B cell (primary cell): ENCODE results near the gene DNAJC10. TPM values are rescaled to one million over a fixed set of nuclear protein-coding genes. Genes with fewer than 3 reads are reported as not detected.

Source experiments
- ATAC-seq: fragments of 200-7000 bp; cut with Tn5 transposase; one replicate; pipeline ENCODE4 v1.10.0; 2021; ENCODE audit warnings: low read depth, mild to moderate bottlenecking, moderate number of reproducible peaks, moderate library complexity
- CTCF ChIA-PET: fragments of 350-600 bp; sonication (Branson Sonifier 250); formaldehyde crosslinking; loops from one replicate; lab custom pipeline; 2021; ENCODE audit warnings: antibody characterized with exemption, inconsistent platforms; lab: Charles Lee
- POLR2A ChIA-PET: fragments of 350-600 bp; sonication (Branson Sonifier 250); formaldehyde crosslinking; loops from one replicate; lab custom pipeline; 2021; ENCODE audit warnings: antibody characterized with exemption; lab: Charles Lee
- DNase-seq: peaks from one replicate; pipeline ENCODE4 v3.0.0; 2013
- H2AFZ ChIP-seq: 2 replicates; pipeline ENCODE4 v1.6.1; 2012; ENCODE audit warnings: mild to moderate bottlenecking, low read depth, low read length; ENCODE audit not compliant: insufficient read depth, poor library complexity, severe bottlenecking
- H3K27ac ChIP-seq, 2 donors: 1 replicate in 1 of 2; 2 replicates in 1 of 2; pipeline ENCODE4 v1.5.1; 2012 to 2013; ENCODE audit warnings: low read length in 2 of 2, mild to moderate bottlenecking in 2 of 2, moderate library complexity in 1 of 2
- H3K27me3 ChIP-seq, 4 experiments: fragments of 200-600 bp in 1 of 4; sonication (generic) in 1 of 4; replicated peaks in 1 of 4; 1 replicate in 2 of 4; 2 replicates in 2 of 4; pipeline versions ENCODE4 v1.6.1 to v1.7.0; 2013 to 2016; ENCODE audit warnings: low read length in 3 of 4, mild to moderate bottlenecking in 2 of 4, mixed read lengths in 1 of 4, moderate library complexity in 1 of 4; ENCODE audit not compliant: insufficient read depth in 4 of 4, control insufficient read depth in 3 of 4; ENCODE audit errors: control extremely low read depth in 1 of 4
- H3K36me3 ChIP-seq, 2 experiments: replicated peaks in 1 of 2; 1 replicate in 1 of 2; 2 replicates in 1 of 2; pipeline versions ENCODE4 v1.6.1 to v1.7.1; 2013; ENCODE audit warnings: low read length in 1 of 2; ENCODE audit not compliant: insufficient read depth in 2 of 2, control insufficient read depth in 1 of 2; ENCODE audit errors: control extremely low read depth in 1 of 2, extremely low read depth in 1 of 2
- H3K4me1 ChIP-seq, 2 donors: fragments of 200-600 bp in 1 of 2; sonication (generic) in 1 of 2; 1 replicate in 1 of 2; 2 replicates in 1 of 2; pipeline versions ENCODE4 v1.5.1 to v1.6.1; 2013 to 2017; ENCODE audit warnings: low read length in 2 of 2; ENCODE audit not compliant: control insufficient read depth in 2 of 2, insufficient read depth in 2 of 2
- H3K4me2 ChIP-seq: replicated peaks from 2 replicates; pipeline ENCODE3; 2012; ENCODE audit warnings: mild to moderate bottlenecking, low read depth, low read length; ENCODE audit not compliant: poor library complexity, severe bottlenecking
- H3K4me3 ChIP-seq, 5 experiments: fragments of 200-600 bp in 1 of 5; sonication (generic) in 1 of 5; 1 replicate in 3 of 5; 2 replicates in 2 of 5; pipeline versions ENCODE4 v1.5.1 to v1.7.0; 2011 to 2016; ENCODE audit warnings: low read length in 4 of 5, mild to moderate bottlenecking in 4 of 5, low read depth in 2 of 5, control low read depth in 1 of 5, moderate library complexity in 1 of 5; ENCODE audit not compliant: insufficient read depth in 1 of 5; ENCODE audit errors: control extremely low read depth in 1 of 5, extremely low read depth in 1 of 5
- H3K79me2 ChIP-seq: fragments of 200-600 bp; sonication (generic); one replicate; pipeline ENCODE4 v1.6.0; 2016; ENCODE audit warnings: low read length; ENCODE audit not compliant: control insufficient read depth, insufficient read depth
- H3K9ac ChIP-seq: fragments of 200-600 bp; sonication (generic); 2 replicates; pipeline ENCODE4 v1.6.1; 2017; ENCODE audit warnings: mild to moderate bottlenecking, low read length, moderate library complexity
- H3K9me3 ChIP-seq, 3 donors: one replicate each; pipeline versions ENCODE4 v1.6.1 to v1.7.1; 2013; ENCODE audit warnings: low read length in 2 of 3; ENCODE audit not compliant: control insufficient read depth in 2 of 3, insufficient read depth in 1 of 3; ENCODE audit errors: control extremely low read depth in 1 of 3
- H4K20me1 ChIP-seq: 2 replicates; pipeline ENCODE4 v1.6.0; 2012; ENCODE audit warnings: mild to moderate bottlenecking, low read length; ENCODE audit not compliant: insufficient read depth, control insufficient read depth, poor library complexity, severe bottlenecking
- H3K27ac Mint-ChIP-seq: one replicate; pipeline ENCODE4 v1.8.0; 2021; ENCODE audit warnings: mixed read lengths
- H3K27me3 Mint-ChIP-seq: one replicate; pipeline ENCODE4 v1.8.0; 2021; ENCODE audit warnings: mixed read lengths
- H3K4me1 Mint-ChIP-seq: one replicate; pipeline ENCODE4 v1.8.0; 2021; ENCODE audit warnings: mixed read lengths
- H3K4me3 Mint-ChIP-seq: one replicate; pipeline ENCODE4 v1.8.0; 2021; ENCODE audit warnings: mixed read lengths
- H3K9me3 Mint-ChIP-seq: one replicate; pipeline ENCODE4 v1.8.0; 2022; ENCODE audit warnings: mixed read lengths; ENCODE audit not compliant: insufficient read depth
- CTCF ChIP-seq: fragments of 200-600 bp; IDR thresholded peaks from one replicate; pipeline ENCODE4 v1.8.0; 2022; ENCODE audit warnings: antibody characterized with exemption, mild to moderate bottlenecking
- EZH2 ChIP-seq: IDR thresholded peaks from 2 replicates; pipeline ENCODE4 v1.6.1; 2012; ENCODE audit warnings: borderline replicate concordance, low read depth, mild to moderate bottlenecking, moderate library complexity, low read length; ENCODE audit not compliant: insufficient read depth, poor library complexity, severe bottlenecking
- WGBS: methylation state at CpG from one replicate; pipeline ENCODE4 v1.1.5; 2013; ENCODE audit warnings: missing lambda C conversion rate; ENCODE audit not compliant: insufficient coverage; 5-methylcytosine and 5-hydroxymethylcytosine counted together
- intact Hi-C: fragments of 100-400 bp; cut with micrococcal nuclease; formaldehyde crosslinking; loops from one replicate; pipeline ENCODE4 v1.10.0; 2022
- polyA plus RNA-seq: library from polyadenylated mRNA; depleted of rRNA; stranded (reverse); fragments of >200 nt; gene quantifications from 2 replicates; pipeline ENCODE4 v1.2.3, GENCODE V29; 2012
- total RNA-seq, 2 donors: library from RNA; stranded (reverse); fragments of 120-200 nt in 1 of 2; gene quantifications; 1 replicate in 1 of 2; 2 replicates in 1 of 2; pipeline versions ENCODE4 v1.2.3 to v1.2.4, GENCODE V29; 2013 to 2022

Gene DNAJC10
- total and polyA plus RNA-seq, 2 donors (not counting 1 experiment from before 2014, with no cell fraction given): 41.3 to 115 TPM

DNA sequence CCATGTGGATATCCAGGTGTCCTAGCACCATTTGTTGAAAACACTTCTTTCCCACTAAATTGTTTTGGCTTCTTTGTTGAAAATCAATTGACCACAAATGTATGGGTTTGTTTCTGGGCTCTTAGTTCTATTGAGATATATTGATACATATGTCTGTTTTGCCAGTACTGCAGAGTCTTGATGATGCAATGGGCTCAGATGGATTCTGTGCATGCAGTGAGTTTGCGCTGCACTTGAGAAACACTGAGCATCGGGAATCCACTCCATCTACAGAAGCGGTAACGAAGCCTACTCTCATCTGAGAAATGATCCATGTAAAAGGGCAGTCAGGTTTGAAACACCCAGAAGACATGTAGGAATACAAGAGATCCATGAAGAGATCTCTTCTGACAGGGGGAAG is 21.9 kb upstream of the DNAJC10 start:
- intact Hi-C loops: no loop called here
- H3K27ac Mint-ChIP-seq: no peak overlapping the region
- DNase-seq (no peak), ATAC-seq (no peak)
- H3K9me3 Mint-ChIP-seq: no peaks in the 10 kb centered on the region
- Histone ChIP-seq H3K4me2 (no peak overlapping the region), H3K27ac (no peak overlapping the region), H2AFZ (no peak overlapping the region), H4K20me1 (no peaks in the 10 kb centered on the region), H3K9ac (no peak overlapping the region), H3K9me3 (peaks cover 0 to 1% (median 0%) of the 10 kb centered on the region in 3 donors), H3K4me1 (no peaks in the 10 kb centered on the region), H3K36me3 (no peaks in the 10 kb centered on the region), H3K79me2 (no peaks in the 10 kb centered on the region), H3K4me3 (no peak overlapping the region), H3K27me3 (no peaks in the 10 kb centered on the region)
- CTCF ChIA-PET: no interaction called here
- POLR2A ChIA-PET: no interaction called here
- TF ChIP-seq CTCF (no peak), EZH2 (no peak)
- WGBS: 100% methylated on average over 2 of the region's 4 CpGs
- no peak overlapping the region for H3K4me3 Mint-ChIP-seq
- no peaks in the 10 kb centered on the region for H3K4me1 Mint-ChIP-seq
- H3K27me3 Mint-ChIP-seq: no peaks in the 10 kb centered on the region

DNA sequence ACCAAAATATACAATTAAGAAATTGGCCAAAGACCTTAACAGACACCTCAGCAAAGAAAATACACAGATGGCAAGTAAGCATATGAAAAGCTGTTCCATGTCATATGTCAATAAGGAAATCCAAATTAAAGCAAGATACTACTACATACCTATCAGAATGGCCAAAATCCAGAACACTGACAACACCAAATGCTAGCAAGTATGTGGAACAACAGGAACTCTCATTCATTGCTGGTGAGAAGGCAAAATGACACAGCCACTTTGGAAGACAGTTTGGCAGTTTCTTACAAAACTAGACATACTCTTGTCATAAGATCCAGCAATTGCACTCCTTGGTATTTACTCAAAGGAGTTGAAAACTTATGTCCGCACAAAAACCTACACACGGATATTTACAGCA is 20.3 kb upstream of the DNAJC10 start:
- no peak overlapping the region for H3K4me3 Mint-ChIP-seq
- WGBS: no CpG with 5 or more reads among the region's 2 CpGs
- H3K4me1 Mint-ChIP-seq: no peaks in the 10 kb centered on the region
- DNase-seq (no peak), ATAC-seq (no peak)
- TF ChIP-seq CTCF: no peak
- no peak overlapping the region for H3K9ac ChIP-seq
- no peaks in the 10 kb centered on the region for H3K9me3 Mint-ChIP-seq
- intact Hi-C loops: no loop called here
- no peaks in the 10 kb centered on the region for H3K36me3 ChIP-seq
- H3K9me3 ChIP-seq: peaks cover 0 to 1% (median 0%) of the 10 kb centered on the region in 3 donors
- no peaks in the 10 kb centered on the region for H3K27me3 Mint-ChIP-seq
- H3K79me2 ChIP-seq: no peaks in the 10 kb centered on the region
- ChIA-PET CTCF (no interaction called here), POLR2A (no interaction called here)
- no peak overlapping the region for H3K4me3 ChIP-seq
- H3K4me1 ChIP-seq: no peaks in the 10 kb centered on the region
- no peak overlapping the region for H3K27ac ChIP-seq
- H3K27me3 ChIP-seq: no peaks in the 10 kb centered on the region
- H3K4me2 ChIP-seq: no peak overlapping the region
- H4K20me1 ChIP-seq: no peaks in the 10 kb centered on the region
- no peak overlapping the region for H3K27ac Mint-ChIP-seq
- H2AFZ ChIP-seq: no peak overlapping the region
